CD4-positive, alpha-beta T cell treated with Interleukin-6 at 100 ng/mL for 8 hours (primary cell): ENCODE results near the gene SDR42E2.
A peak's percentile ranks its signal among the peaks of the same experiment; 100 is the strongest.
"Not testable (repeated sequence)": the region's sequence is repeated elsewhere in the genome, so short reads cannot be mapped to it uniquely, and the experiment has no call there.

Experiments used
- DNase-seq: peaks from one replicate; pipeline ENCODE4 v3.0.0-alpha.2; 2020; ENCODE audit warnings: mixed read lengths, low spot score

The SDR42E2 gene

DNA sequence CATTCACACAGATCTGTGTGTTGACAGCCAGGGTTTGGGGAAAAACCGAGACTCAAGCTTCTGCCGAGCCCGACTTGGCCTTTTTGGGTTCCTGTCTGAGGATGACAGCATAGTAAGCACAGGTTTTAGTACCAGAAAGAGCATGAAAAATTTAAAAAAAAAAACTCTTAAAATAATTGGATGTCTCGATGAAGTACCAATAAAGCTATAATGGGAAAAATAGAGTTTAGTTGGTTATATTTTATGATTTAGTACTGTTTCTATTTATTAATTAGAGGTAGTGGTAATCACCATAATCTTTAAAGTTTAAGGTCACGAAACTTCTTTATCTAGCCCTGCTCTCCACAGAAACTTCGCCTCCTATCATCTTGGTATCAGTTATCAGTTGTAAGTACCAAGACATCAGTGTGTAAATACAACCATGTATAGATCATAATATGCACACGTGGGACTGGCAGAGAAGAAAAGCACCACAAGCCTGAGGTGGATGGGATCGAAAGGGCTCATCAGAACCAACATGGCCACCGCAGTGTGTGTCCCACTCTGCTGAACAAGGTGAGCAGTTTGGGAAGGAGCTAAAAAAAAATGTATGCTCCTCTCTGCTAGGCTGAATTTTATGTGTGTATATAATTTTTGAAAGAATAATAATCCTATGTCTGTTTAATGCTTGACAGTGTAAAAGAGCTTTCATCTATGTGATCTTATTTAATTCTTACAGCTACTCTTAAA, 29.4 kb downstream of the SDR42E2 start:
- peak; percentile 33 for DNase-seq

DNA sequence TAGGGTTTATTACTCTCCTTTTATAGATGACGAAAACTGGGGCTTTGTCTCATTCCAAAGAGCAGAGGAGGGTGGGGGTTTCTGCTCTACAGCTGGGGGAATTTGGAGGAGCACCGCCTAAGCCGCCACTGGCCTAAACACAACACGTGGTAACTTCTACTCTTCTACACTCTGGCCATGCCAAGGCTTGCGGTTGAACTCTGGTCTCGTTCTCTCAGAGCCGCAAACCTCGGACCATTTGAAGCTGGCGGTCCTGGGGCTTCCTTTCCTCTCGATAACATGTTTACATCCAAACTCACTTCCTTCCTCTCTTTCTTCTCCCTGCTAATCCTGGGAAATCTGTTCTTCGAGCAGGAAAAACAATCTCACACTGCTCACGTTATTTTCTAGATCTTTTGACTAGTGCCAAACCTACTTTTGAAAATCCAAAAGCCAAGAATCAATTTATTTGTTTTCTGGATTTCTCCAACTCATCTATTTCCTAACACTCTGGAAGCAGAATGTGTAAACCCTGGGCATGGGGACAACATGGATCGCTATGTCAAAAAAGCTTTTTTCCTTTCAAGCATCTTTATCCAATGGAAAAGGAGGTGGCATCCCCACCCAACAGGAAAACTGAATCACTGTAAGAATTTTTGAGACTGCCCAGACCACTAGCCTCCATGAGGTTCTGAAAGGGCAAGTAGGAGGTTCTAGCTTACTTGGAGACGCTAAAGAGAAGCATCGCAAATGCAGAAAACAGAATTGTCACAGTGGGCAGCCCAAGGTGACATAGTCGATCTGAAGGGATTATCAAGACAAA, 30.2 kb downstream of the SDR42E2 start:
- peak; percentile 81 for DNase-seq

DNA sequence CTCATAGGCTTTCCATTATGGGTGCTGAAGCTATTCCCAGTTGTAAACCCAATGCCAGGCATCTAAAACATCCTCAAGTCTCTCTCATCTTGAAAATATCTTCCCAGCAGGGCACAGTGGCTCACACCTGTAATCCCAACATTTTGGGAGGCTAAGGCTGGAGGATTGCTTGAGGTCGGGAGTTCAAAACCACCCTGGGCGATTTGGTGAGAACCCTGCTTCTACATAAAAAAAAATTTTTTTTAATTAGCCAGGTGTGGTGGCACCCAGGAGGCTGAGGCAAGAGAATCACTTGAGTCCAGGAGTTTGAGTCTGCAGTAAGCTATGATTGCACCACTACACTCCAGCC, 30.7 kb downstream of the SDR42E2 start:
- DNase-seq, result no peak

DNA sequence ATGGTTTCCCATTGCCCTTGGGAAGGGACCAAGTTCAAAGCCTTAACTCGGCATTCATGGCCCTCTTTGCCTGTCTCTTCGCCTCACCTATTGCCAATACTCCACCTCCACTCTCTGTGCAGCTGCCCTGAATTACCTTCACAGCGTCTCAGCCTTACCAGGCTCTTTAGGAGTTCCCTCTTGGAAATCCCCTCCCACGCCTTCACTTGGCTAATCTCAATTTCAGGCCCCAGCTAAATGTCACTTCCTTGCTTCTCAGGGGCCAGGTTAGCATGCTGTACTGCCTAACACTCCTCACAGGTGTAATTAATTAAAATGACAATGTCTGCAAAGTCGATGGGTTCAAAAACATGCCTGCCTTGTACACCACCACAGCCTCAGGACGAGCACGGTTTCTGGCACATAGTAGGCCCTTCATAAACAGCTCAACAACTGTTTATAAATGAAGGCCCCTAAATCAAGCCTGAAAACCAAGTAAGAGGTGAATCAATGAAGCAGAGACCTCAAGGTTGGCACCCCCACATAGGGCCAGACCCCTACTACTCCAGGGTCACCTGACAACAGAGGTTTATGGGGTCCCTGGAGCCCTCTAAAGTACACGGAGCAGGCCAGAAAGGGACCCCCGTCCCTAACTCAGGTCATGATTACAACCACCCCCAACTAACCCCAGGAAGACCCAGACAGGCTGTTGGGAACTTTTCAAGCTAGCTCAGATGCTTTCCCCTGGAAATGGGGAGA, 32.6 kb downstream of the SDR42E2 start:
- DNase-seq, result peak; percentile 19

DNA sequence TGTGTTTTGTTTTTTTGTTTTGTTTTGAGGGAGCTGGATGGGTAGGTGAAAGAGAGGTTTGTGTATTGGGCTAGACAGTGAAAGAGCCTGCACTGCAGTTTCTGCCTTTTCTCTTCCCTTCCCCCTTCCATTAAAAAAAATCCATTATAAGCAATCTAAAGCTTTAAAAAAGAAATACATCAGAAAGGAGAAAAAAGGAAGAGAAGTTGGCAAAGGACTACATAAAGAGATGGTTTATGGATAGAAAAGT, 33.1 kb downstream of the SDR42E2 start:
- no peak for DNase-seq

DNA sequence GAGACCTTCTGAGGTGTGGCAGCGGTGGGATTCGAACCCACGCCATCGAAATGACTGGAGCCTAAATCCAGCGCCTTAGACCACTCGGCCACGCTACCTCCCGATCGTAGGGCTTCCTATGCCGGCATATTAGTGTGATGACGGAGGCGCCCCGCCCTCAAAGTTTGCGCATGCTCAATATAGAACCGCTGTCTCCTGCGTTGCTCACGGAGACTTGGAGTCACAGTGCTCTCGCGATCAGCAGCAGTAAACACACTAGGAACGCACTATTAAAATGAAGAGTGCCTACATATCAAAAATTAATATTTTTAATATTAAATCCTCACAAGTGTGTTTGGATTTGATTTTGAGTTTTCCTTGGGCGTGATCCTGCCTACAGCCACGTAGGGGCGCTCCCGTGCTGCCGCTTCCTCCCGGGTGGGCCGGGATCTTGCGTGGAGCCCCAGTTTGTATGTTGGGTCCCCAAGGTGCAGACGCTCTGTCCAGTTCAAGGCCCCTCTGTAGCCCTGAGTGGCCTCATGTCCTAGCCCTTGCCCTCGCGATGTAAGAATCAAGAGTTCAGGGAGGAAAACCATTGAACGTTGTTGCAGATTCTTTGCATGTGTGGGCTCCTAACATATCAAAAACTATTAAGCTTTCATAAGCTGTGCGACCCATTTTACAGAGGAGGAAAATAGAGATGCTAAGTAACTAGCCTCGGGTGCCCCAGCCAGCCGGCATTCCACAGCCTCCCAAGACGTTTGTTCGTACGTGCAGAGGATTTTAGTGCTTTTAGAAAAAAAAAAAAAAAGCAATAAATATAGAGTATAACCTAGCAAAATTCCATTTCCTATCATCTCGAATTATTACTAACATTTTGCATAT, 33.6 kb downstream of the SDR42E2 start:
- DNase-seq, result peak; percentile 87

DNA sequence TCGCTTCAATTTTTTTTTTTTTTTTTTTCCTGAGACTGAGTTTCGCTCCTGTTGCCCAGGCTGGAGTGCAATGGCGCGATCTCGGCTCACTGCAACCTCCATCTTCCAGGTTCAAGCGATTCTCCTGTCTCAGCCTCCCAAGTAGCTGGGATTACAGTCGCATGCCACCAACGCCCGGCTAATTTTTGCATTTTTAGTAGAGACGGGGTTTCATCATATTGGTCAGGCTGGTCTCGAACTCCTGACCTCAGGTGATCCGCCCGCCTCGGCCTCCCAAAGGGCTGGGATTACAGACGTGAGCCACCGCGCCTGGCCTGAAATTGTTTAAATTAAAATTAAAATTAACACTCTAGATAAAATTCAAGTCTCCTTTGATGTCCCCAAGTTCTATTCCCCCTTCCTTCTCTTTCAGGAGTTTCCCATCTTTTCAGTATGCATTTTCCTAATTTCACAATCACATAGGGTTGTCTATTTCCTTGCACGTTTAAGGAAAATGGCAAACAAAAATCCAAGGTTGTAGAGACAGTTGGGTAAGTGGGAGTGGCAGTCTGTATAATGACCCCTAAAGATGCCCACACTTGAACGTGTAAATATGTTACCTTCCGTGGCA, 34.4 kb downstream of the SDR42E2 start:
- DNase-seq, result not testable (repeated sequence)

DNA sequence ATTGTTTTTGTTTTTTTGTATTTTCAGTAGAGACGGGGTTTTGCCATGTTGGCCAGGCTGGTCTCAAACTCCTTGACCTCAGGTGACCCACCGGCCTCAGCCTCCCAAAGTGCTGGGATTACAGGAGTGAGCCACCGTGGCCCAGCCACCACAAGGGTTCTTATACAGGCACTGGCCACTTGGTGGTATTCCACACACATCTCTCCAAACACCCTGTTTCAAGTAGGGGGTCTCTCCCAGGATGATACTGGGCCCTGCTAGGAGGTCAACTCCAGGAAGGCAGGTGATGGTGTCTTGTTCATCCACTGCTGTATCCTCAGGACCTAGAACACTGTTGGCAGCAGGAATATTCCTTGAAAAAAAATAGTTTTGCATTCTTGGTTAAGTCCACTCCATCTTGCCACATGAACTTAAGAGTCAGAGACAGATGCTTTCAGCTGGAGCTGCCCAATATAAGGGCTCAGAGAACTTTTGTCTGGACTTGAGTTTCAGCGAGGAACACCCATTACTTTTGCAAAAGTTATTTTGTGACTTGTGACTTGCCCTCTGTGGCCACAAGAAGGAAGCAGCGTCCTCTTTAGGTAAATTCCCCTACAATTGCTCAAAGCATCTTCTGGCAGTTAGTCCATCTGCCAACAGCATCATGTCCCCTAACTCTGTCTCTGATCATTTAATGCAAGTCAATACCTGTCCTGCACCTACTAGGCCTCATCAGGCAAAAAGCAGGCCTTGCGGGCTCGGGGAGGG, 36.4 kb downstream of the SDR42E2 start:
- no peak for DNase-seq

DNA sequence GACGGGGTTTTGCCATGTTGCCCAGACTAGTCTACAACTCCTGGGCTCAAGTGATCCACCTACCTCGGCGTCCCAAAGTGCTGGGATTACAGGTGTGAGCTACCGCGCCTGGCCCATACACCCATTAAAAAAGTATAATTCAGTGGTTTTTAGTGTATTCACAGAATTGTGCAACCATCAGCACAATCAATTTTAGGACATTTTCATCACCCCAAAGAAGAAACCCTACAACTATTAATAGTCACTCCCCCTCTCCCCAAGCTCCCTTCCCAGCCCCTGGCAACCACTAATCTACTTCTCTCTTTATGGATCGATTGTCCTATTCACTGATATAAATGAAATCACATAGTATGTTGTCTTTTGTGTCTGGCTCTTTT, 39.9 kb downstream of the SDR42E2 start:
- DNase-seq, result no peak

DNA sequence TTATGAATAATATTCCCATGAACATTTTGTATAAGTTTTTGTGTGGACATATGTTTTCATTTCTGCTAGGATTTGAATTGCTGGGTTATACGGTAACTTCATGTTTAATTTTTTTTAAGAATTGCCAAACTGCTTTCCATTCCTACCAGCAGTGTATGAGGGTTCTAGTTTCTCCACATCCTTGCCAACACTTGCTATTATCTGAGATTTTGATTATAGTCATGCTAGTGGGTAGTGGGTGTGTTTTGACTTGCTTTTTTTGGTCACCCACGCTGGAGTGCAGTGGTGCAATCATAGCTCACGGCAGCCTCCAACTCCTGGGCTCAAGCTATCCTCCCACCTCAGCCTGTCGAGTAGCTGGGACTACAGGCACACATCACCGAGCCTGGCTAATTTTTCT, 40.8 kb downstream of the SDR42E2 start:
- no peak for DNase-seq

DNA sequence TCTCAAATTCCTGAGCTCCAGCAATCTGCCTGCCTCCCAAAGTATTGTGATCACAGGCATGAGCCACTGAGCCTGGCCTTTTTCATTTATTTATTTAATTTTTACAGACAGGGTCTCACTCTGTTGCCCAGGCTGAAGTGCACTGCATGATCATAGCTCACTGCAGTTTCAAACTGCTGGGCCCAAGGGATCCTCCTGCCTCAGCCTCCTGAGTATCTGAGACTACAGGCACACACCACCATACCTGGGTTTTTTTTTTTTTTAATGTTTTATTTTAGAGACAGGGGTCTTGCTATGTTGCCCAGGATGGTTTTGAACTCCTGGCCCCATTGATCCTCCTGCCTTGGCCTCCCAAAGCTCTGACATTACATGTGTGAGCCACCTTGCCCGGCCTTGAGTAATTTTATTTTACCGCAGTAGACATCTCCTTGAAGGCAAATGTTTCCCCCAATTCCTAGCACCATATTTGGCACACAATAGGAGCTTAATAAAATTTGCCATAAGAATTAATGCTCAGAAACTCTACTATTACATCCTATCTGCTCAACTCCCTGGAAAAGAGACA, 41.9 kb downstream of the SDR42E2 start:
- DNase-seq, result no peak

DNA sequence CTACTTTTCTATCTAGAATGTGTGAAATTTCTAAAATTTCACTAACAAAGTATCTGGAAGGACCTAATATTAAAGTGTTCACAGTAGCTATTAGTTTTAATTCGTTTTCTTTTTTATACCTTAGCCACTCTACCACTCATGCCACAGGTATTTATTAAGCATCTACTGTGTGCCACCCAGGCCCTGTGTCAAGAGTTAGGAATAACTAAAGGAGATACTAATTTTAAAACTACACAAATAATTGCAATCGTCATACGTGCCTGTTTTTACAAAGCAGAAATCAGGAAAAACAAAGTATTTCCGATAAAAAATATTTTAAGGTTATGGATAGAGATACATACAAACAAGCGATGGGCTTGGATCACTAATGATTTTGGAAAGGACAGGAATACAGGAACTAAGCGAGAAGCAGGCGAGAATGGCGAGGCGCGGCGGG, 43.3 kb downstream of the SDR42E2 start:
- DNase-seq, result no peak

DNA sequence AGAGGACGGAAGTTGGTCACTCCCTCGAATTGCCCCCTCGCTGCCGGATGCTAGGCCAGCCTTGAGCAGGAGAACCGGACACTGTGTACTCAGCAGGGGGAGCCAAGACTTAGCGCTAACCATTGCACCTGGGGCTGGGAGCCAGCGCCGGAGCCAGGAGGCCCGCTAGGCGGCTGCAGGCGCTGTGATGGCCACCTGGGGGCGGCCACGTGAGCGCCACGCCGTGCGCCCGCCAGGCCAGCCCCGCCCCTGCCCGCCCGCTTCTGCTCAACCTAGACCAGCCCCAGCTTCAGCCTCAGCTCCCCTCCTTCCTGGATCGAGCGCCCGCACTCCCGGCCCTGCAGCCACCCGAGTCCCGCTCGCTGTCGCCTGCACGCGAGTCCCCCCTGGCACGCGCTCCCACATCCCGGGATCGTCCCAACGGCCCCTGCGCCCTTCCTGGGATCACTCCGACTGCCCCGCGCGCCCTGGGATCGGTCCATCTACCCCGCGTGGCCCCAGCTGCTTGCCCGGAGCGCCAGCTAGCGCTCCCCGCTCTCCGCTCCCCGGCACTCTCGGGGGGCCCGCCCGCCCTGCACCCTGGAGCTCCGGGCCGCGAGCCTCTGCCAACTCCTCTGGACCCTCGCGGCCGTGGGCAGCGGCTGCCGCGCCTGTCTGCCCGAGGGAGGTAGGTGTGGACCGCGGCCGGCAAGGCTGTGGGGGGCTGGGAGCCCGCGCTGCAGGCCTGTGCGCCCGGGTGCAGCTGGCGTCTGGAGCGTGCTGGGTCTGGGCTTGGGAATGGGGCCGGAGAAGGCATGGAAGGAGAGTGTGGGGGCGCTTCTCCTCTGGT, 43.9 kb downstream of the SDR42E2 start, which contains the start of gene EEF2K:
Gene EEF2K, plus strand, starts transcription at position 266 of the 829 bp plus-strand sequence. CDS start 19,452 bp downstream, outside the sequence.
- peak; percentile 84 for DNase-seq

DNA sequence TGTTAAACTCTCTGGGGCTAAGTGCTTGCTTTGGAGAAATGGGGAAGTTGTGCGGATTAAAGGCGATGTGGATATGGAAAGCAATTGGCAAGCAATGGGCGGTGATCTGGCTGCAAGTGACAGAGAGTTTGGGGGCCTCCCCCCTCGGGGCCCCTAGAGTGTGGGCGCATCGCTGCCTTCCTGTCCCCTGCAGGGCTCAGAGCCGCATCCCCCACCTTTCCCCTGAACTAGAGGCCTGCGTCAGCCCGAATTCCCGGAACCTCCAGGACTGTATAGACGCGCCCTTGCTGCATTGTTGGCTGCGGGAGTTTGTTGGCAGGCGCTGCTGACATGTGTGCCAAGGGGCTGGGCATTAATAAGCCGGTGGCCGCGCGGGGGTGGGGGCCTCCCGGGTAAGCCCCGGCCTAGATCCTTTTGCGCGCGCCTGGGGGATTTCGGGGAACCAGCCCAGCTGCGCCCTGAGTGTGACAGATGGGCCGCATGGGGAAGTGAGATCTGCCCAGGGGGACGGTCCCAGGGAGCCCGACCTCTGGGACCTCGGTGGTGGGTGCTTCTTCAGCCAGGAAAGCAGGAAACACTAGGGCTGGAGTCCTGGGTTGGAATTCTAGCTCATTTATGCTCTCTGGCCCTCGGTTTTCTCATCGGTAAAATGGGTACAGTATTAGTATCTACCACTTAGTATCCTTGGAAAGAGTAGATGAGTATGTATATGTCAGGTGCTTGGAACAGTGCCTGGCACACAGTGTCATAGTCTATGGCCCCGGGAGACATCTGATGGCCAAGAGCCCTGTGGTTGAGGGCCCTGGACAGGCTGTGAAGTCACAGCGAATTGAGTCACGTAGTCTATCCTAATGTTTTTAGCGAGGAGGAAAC, 44.8 kb downstream of the SDR42E2 start:
- DNase-seq, result peak; percentile 20

DNA sequence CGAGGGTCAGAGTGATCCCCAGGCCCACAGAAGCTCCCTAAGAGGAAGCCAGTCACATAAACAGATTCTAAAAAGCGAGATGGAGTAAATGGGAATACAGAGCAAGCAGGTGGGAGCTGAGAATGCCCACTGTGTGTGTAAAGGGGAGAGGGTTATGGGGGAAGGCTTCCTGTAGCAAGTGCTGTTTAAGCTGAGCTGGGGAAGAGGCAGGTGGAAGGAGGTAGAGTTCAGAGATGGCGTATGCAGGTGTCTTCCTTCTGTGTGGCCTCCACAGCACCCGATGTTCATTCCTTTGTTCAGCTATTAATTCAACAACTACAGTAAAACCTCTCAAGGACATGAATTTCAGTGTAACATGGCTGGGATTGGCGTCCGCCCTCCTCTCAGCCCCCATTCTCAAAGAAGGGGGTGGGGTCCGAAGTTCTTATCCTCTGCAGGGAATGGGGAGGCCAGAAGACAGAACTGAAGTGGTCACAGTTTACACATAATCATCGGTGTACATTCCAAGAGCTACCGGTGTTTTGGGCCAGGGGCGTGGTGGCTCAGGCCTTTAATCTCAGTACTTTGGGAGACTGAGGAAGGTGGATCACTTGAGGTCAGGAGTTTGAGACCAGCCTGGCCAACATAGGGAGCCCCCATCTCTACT, 45.5 kb downstream of the SDR42E2 start:
- DNase-seq, result no peak

DNA sequence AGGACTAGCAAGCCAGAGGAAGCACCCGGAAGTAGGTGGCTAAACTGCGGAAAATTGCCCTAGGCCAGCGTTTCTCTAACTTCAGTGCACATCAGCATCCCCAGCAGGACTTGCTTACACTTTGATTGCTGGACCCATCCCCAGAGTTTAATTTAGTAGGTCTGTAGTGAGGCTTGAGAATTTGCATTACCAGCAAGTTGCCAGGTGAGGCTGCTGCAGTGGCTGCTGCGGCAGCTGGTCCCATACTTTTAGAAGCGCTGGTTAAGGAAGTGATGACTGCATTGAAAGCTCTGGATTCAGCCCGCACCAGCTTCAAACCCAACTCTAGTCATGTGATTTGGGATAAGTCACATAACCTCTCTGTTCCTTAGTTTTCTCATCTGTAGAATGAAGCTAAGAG, 48.0 kb downstream of the SDR42E2 start:
- no peak for DNase-seq

DNA sequence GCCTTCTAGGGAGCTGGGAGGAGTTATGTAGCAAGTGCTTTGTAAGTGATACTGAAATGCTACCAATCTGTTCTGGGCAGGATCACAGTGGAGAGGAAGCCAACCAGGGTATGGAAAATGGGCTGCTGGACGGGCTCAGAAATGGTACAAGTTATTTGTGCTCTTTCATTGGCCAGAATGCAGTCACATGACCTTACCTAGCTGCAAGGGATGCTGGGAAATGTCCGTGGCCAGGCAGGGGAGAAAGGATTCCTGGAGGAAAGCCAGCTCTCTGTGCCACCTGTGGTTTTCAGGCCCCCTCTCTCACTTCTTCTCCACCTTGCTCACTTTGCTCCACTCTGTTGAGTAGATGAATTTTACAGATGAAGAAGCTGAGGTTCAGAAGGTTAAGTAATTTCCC, 48.5 kb downstream of the SDR42E2 start:
- no peak for DNase-seq

DNA sequence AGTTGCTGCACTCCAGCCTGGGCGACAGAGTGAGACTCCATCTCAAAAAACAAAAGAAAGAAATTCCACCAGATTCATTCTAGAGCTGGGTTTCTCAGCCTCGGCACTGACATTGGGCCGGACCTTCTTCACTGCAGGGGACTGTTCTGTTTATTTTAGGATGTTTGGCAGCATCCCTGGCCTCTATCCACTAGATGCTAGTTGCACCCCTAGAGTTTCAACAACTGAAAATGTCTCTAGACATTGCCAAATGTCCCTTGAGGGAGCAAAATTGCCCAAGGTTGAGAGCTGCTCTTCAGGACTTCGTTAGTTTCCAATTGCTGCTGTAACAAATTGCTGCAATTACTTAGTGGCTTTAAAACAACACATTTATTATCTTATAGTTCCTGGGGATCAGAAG, 50.9 kb downstream of the SDR42E2 start:
- DNase-seq, result no peak
